IPS DF 6.9 (cell line): ENCODE data around the gene SLC16A12.
"Not testable (repeated sequence)": the region's sequence is repeated elsewhere in the genome, so short reads cannot be mapped to it uniquely, and the experiment has no call there.

Experiments
- DNase-seq: peaks from one replicate; pipeline ENCODE4 v3.0.0-alpha.2; 2013; ENCODE audit warnings: low read depth, low spot score
- H3K27ac ChIP-seq: one replicate; pipeline ENCODE4 v1.5.1; 2013; ENCODE audit warnings: low read length, control low read depth
- H3K27me3 ChIP-seq: 2 replicates; pipeline ENCODE4 v1.6.1; 2013; ENCODE audit warnings: mild to moderate bottlenecking, low read length; ENCODE audit not compliant: control insufficient read depth, insufficient read depth
- H3K36me3 ChIP-seq: 2 replicates; pipeline ENCODE4 v1.6.1; 2013; ENCODE audit warnings: low read length; ENCODE audit not compliant: control insufficient read depth, insufficient read depth
- H3K4me1 ChIP-seq: 2 replicates; pipeline ENCODE4 v1.6.1; 2013; ENCODE audit warnings: low read length; ENCODE audit not compliant: control insufficient read depth, insufficient read depth
- H3K4me3 ChIP-seq: 2 replicates; pipeline ENCODE4 v1.5.1; 2013; ENCODE audit warnings: mild to moderate bottlenecking, low read length
- H3K9me3 ChIP-seq: 2 replicates; pipeline ENCODE4 v1.6.1; 2013; ENCODE audit warnings: low read length, inconsistent platforms; ENCODE audit not compliant: control insufficient read depth, insufficient read depth
- WGBS: extraction: QIAGEN DNeasy Blood & Tissue Kit; methylation state at CpG from one replicate; pipeline ENCODE4 v1.1.7; 2013; ENCODE audit warnings: mixed read lengths, missing lambda C conversion rate; ENCODE audit not compliant: insufficient read length, insufficient coverage; 5-methylcytosine and 5-hydroxymethylcytosine counted together

SLC16A12 gene

GRCh38 chr10:89454561-89455347 is 80.6 kb downstream of the SLC16A12 start:
- Histone ChIP-seq H3K4me1 (no peaks in the 10 kb centered on the region), H3K9me3 (no peaks in the 10 kb centered on the region), H3K27ac (no peak overlapping the region), H3K36me3 (no peaks in the 10 kb centered on the region), H3K27me3 (no peaks in the 10 kb centered on the region), H3K4me3 (no peak overlapping the region)
- no CpG with 5 or more reads among the region's 1 CpG for WGBS
- DNase-seq, result no peak

GRCh38 chr10:89452193-89452592 is 83.2 kb downstream of the SLC16A12 start:
- Histone ChIP-seq H3K4me3 (no peak overlapping the region), H3K27me3 (no peaks in the 10 kb centered on the region), H3K4me1 (no peaks in the 10 kb centered on the region), H3K27ac (no peak overlapping the region), H3K9me3 (no peaks in the 10 kb centered on the region), H3K36me3 (no peaks in the 10 kb centered on the region)
- no CpG with 5 or more reads among the region's 1 CpG for WGBS
- no peak for DNase-seq

DNA sequence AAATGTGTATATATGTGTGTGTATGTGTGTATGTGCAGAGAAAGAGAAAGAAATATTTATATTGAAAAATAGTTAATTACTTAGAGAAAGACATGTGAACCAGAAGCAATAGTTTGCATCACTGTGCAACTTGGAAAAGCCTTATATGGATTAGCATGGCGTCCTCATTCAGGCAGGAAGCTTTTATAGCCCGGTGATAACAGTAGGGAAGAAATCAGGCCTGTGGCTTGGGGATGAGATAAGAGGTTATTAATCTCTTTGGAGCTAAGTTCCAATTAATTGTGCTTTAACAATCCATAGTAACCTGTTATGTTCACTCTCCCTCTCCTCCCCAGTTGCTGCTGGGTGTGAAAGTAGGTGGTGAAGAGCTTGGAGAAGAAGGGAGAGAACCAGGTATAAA is 84.5 kb downstream of the SLC16A12 start:
- Histone ChIP-seq H3K27me3 (no peaks in the 10 kb centered on the region), H3K4me3 (no peak overlapping the region), H3K27ac (no peak overlapping the region), H3K4me1 (no peaks in the 10 kb centered on the region), H3K36me3 (no peaks in the 10 kb centered on the region), H3K9me3 (no peaks in the 10 kb centered on the region)
- WGBS, result no CpG with 5 or more reads among the region's 2 CpGs
- DNase-seq, result no peak

DNA sequence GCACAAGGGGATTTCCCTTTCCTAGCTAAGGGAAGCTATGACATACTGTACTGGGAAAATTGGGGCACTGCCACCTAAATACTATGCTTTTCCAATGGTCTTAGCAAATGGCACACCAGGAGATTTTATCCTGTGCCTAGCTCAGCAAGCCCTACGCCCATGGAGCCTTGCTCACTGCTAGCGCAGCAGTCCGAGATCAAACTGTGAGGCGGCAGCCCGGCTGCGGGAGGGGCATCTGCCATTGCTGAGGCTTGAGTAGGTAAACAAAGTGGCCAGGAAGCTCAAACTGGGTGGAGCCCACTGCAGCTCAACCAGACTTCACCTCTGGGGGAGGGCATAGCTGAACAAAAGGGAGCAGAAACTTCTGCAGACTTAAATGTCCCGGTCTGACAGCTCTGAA is 90.6 kb downstream of the SLC16A12 start:
- no CpG with 5 or more reads among the region's 7 CpGs for WGBS
- H3K9me3 ChIP-seq, H3K4me3 ChIP-seq, H3K27ac ChIP-seq, H3K27me3 ChIP-seq, H3K36me3 ChIP-seq, H3K4me1 ChIP-seq, DNase-seq: not testable (repeated sequence)

GRCh38 chr10:89442289-89442688 is 93.1 kb downstream of the SLC16A12 start:
- no peak overlapping the region for H3K27ac ChIP-seq
- no peaks in the 10 kb centered on the region for H3K9me3 ChIP-seq
- no CpG with 5 or more reads among the region's 1 CpG for WGBS
- no peak overlapping the region for H3K4me3 ChIP-seq
- no peaks in the 10 kb centered on the region for H3K4me1 ChIP-seq
- no peaks in the 10 kb centered on the region for H3K36me3 ChIP-seq
- no peak for DNase-seq
- no peaks in the 10 kb centered on the region for H3K27me3 ChIP-seq

DNA sequence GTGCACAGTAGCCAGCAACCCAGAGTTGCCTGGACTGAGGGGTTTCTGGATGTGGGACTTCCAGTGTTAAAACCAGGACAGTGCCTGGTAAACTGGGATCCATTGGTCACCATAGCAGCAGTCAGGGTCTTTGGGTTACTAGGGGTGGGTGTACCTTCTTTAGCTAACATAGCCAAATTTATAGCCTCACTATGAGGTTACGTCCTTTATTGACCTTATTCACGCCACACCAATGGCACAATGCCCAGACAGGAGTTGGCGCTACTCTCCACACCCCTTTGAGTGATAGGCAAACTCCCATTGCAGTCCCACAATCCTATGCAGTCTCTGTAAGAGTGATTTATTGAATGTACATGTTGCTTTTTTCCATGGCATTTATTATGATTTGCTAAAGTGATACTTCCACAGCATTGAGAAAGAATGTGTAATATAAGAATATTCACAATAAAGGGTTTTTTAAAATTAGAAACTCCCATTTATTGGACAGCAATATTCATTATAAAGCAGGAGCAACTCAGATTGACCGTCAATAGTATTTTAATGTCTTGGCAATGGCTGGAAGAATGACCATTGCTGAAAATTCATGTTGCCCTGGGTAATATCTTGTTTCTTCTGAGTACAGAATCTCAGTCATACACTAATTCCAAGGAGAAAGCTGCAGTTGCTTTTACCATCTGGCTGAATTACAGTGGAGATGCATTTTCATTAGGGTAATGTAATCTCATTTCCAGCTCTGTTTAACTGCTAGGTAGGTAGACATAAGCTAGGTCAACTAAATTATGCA is 95.0 kb downstream of the SLC16A12 start:
- H3K27me3 ChIP-seq, result no peaks in the 10 kb centered on the region
- no peak for DNase-seq
- no peaks in the 10 kb centered on the region for H3K9me3 ChIP-seq
- no peak overlapping the region for H3K4me3 ChIP-seq
- H3K4me1 ChIP-seq, result no peaks in the 10 kb centered on the region
- H3K36me3 ChIP-seq, result no peaks in the 10 kb centered on the region
- no peak overlapping the region for H3K27ac ChIP-seq
- WGBS, result no CpG with 5 or more reads among the region's 4 CpGs

DNA sequence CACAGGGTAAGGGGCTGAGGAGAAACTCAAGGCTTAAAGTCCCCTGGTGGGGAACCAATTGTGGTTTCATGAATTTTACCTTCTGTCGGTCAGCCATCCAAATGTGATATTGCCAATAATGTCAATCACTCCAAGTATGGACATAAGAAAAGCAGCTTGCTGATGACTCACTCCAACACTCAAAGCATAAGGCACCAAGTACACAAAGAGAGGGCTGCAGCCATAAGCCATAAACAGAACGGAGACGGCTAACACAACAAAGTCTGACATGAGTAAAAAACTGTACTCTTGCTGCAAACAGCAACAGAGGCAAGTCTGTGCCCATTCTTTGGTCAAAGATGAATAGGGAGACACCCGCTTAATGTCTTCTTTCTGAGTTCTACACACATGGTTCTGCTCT is 96.9 kb downstream of the SLC16A12 start:
- Histone ChIP-seq H3K4me1 (no peaks in the 10 kb centered on the region), H3K27me3 (no peaks in the 10 kb centered on the region), H3K9me3 (no peaks in the 10 kb centered on the region), H3K27ac (no peak overlapping the region), H3K4me3 (no peak overlapping the region), H3K36me3 (no peaks in the 10 kb centered on the region)
- no CpG with 5 or more reads among the region's 4 CpGs for WGBS
- DNase-seq, result no peak

- no peak overlapping the region for H3K27ac ChIP-seq
- no CpG with 5 or more reads among the region's 3 CpGs for WGBS
- H3K27me3 ChIP-seq, result no peaks in the 10 kb centered on the region
- no peaks in the 10 kb centered on the region for H3K9me3 ChIP-seq
- 0 out of 2 replicates have a peak, but pooled peaks cover 2% of the 10 kb centered on the region for H3K4me1 ChIP-seq
- no peak overlapping the region for H3K4me3 ChIP-seq
- DNase-seq, result no peak
- H3K36me3 ChIP-seq, result no peaks in the 10 kb centered on the region
Measured at GRCh38 chr10:89431977-89432376, 103.4 kb downstream of the SLC16A12 start.

GRCh38 chr10:89428877-89429276 is 106.5 kb downstream of the SLC16A12 start:
- Histone ChIP-seq H3K27ac (no peak overlapping the region), H3K36me3 (no peaks in the 10 kb centered on the region), H3K9me3 (no peaks in the 10 kb centered on the region), H3K4me3 (no peak overlapping the region), H3K4me1 (peaks cover 2% of the 10 kb centered on the region; the same call in 1 of the 2 replicates), H3K27me3 (no peaks in the 10 kb centered on the region)
- WGBS, result no CpG with 5 or more reads among the region's 1 CpG
- DNase-seq, result no peak

DNA sequence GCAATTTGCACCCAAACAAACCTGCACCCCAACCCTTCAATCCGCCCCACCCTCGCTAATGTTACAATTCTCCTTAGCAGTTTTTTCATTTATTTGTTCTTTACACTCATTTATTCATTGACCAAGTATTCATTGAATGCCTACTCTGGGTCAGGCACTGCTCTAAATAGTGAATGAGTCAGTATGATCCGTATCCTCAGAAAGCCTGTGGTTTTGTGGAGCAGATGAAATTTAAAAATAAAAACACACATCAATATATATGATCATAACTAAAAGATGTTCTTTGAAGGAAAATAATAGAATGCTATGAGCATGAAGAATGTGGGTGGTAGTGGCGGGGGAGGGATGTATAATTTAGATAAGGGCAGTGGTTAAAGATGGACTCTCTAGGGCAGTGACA is 107.8 kb downstream of the SLC16A12 start:
- Histone ChIP-seq H3K9me3 (no peaks in the 10 kb centered on the region), H3K27ac (no peak overlapping the region), H3K4me3 (no peak overlapping the region), H3K36me3 (no peaks in the 10 kb centered on the region), H3K4me1 (peaks cover 2% of the 10 kb centered on the region; the same call in 1 of the 2 replicates), H3K27me3 (no peaks in the 10 kb centered on the region)
- WGBS, result 100% methylated on average over 2 of the region's 4 CpGs
- DNase-seq, result no peak
